Retinal pigment epithelial cell (primary cell): Measurements from ENCODE around the gene MYO5A.

Experiments used
- DNase-seq: peaks from one replicate; pipeline ENCODE4 v3.0.0-alpha.2; 2010; ENCODE audit warnings: low read depth
- H3K4me3 ChIP-seq: 2 replicates; pipeline ENCODE4 v1.5.1; 2011; ENCODE audit warnings: mild to moderate bottlenecking, low read length, control low read depth, moderate library complexity
- CTCF ChIP-seq: conservative IDR thresholded peaks from 2 replicates; pipeline ENCODE4 v1.5.1; 2011; ENCODE audit warnings: low read depth, low read length, control low read depth, inconsistent platforms

The MYO5A gene

GRCh38 chr15:52277575-52277974 lies 251.1 kb downstream of the MYO5A start:
- no peak for TF ChIP-seq CTCF
- no peak for DNase-seq
- H3K4me3 ChIP-seq, result no peak overlapping the region

GRCh38 chr15:52276256-52276770 lies 252.4 kb downstream of the MYO5A start:
- DNase-seq, result no peak
- H3K4me3 ChIP-seq, result no peak overlapping the region
- no peak for TF ChIP-seq CTCF

GRCh38 chr15:52263563-52264282 lies 265.0 kb downstream of the MYO5A start:
- no peak overlapping the region for H3K4me3 ChIP-seq
- TF ChIP-seq CTCF, result no peak
- DNase-seq, result no peak

GRCh38 chr15:52262364-52262763 lies 266.3 kb downstream of the MYO5A start:
- no peak for TF ChIP-seq CTCF
- no peak for DNase-seq
- H3K4me3 ChIP-seq, result no peak overlapping the region

GRCh38 chr15:52261498-52262242 lies 267.0 kb downstream of the MYO5A start:
- peak; percentile 23 for TF ChIP-seq CTCF
- H3K4me3 ChIP-seq, result no peak overlapping the region
- DNase-seq, result peak; percentile 89

GRCh38 chr15:52261026-52261425 lies 267.7 kb downstream of the MYO5A start:
- no peak for DNase-seq
- no peak for TF ChIP-seq CTCF
- H3K4me3 ChIP-seq, result no peak overlapping the region
